Hematopoietic multipotent progenitor cell treated with erythropoietin and hydrocortisone succinate and interleukin-3 and kit ligand, for 4 days (in vitro differentiated cells): ENCODE results near the gene FHL2.
"Not testable (repeated sequence)": the region's sequence is repeated elsewhere in the genome, so short reads cannot be mapped to it uniquely, and the experiment has no call there.

Source experiments
- DNase-seq: peaks from one replicate; pipeline ENCODE4 v3.0.0-alpha.2; 2015

Gene FHL2

GRCh38 chr2:105398336-105399206 is at the start of gene FHL2:
FHL2 (minus strand) TSS chr2:105399051; CDS start chr2:105386516, 12,535 bp downstream.
- peak; percentile 94 for DNase-seq

GRCh38 chr2:105447476-105447875 is 48.6 kb upstream of the FHL2 start:
- no peak for DNase-seq

- no peak for DNase-seq
Measured at GRCh38 chr2:105446501-105446900, 47.6 kb upstream of the FHL2 start.

- no peak for DNase-seq
Measured at GRCh38 chr2:105445976-105446375, 47.1 kb upstream of the FHL2 start.

GRCh38 chr2:105445498-105445897 is 46.6 kb upstream of the FHL2 start:
- no peak for DNase-seq

- DNase-seq, result peak; percentile 58
Measured at GRCh38 chr2:105443617-105444598, 45.1 kb upstream of the FHL2 start.

GRCh38 chr2:105442721-105443120 is 43.9 kb upstream of the FHL2 start:
- DNase-seq, result no peak

GRCh38 chr2:105442056-105442455 is 43.2 kb upstream of the FHL2 start:
- no peak for DNase-seq

GRCh38 chr2:105439141-105439540 is 40.3 kb upstream of the FHL2 start:
- no peak for DNase-seq

- peak; percentile 64 for DNase-seq
Measured at GRCh38 chr2:105438104-105438929, 39.5 kb upstream of the FHL2 start.

GRCh38 chr2:105437708-105438103 is 38.9 kb upstream of the FHL2 start:
- DNase-seq, result no peak

GRCh38 chr2:105432749-105433148 is 33.9 kb upstream of the FHL2 start:
- DNase-seq, result no peak

GRCh38 chr2:105432044-105432399 is 33.2 kb upstream of the FHL2 start:
- DNase-seq, result no peak

GRCh38 chr2:105431367-105432043 is 32.7 kb upstream of the FHL2 start:
- DNase-seq, result no peak

GRCh38 chr2:105428387-105429018 is 29.7 kb upstream of the FHL2 start:
- no peak for DNase-seq

GRCh38 chr2:105427485-105427884 is 28.6 kb upstream of the FHL2 start:
- no peak for DNase-seq

- peak; percentile 66 for DNase-seq
Measured at GRCh38 chr2:105426626-105427292, 27.9 kb upstream of the FHL2 start.

- peak; percentile 89 for DNase-seq
Measured at GRCh38 chr2:105425936-105426625, 27.2 kb upstream of the FHL2 start.

- DNase-seq, result not testable (repeated sequence)
Measured at GRCh38 chr2:105424836-105425235, 26.0 kb upstream of the FHL2 start.

GRCh38 chr2:105422801-105423200 is 23.9 kb upstream of the FHL2 start:
- no peak for DNase-seq
